Muscle layer of colon (tissue), 2 donors: ENCODE data around the gene ACTN2.

Experiments
- H3K27ac ChIP-seq: one replicate; pipeline ENCODE4 v1.7.0; 2013; ENCODE audit warnings: low read depth, mild to moderate bottlenecking, low read length, moderate library complexity
- H3K27me3 ChIP-seq, 2 donors: one replicate each; pipeline ENCODE4 v1.7.0; 2013; ENCODE audit warnings: low read length in 2 of 2, mild to moderate bottlenecking in 2 of 2; ENCODE audit not compliant: insufficient read depth in 2 of 2, control insufficient read depth in 1 of 2
- H3K36me3 ChIP-seq: one replicate; pipeline ENCODE4 v1.7.0; 2013; ENCODE audit warnings: mild to moderate bottlenecking, low read length; ENCODE audit not compliant: insufficient read depth
- H3K4me1 ChIP-seq: one replicate; pipeline ENCODE4 v1.7.0; 2013; ENCODE audit warnings: mild to moderate bottlenecking, low read length; ENCODE audit not compliant: insufficient read depth
- H3K4me3 ChIP-seq, 2 donors: one replicate each; pipeline ENCODE4 v1.7.0; 2013; ENCODE audit warnings: low read length in 2 of 2, low read depth in 1 of 2, mild to moderate bottlenecking in 1 of 2, moderate library complexity in 1 of 2
- H3K9ac ChIP-seq: one replicate; pipeline ENCODE4 v1.7.0; 2013; ENCODE audit warnings: low read length
- H3K9me3 ChIP-seq: one replicate; pipeline ENCODE4 v1.7.0; 2013; ENCODE audit warnings: mild to moderate bottlenecking, low read length
- donor health status: abdominal sarcoma.
- donor health status: Adenocarcinoma of cecum.

The ACTN2 gene

DNA sequence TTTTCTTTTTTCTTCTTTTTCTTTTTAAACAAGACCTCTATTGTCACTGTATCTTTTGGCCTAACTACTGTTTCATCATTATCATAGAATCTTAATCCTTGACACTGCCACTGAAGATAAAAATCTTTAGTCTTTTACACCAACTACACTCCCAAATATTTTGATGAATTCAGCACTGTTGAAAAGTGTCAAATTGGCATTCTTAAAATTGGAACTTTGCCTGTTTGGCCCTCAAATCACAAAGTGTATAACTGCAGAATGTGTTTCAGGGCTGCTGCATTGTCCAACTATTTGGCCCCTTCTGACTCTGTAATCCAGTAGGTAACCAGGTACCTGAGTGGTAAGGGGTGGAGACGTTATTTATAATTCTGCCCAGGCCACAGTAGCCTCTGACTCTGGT lies 34.3 kb downstream of the ACTN2 start:
- Histone ChIP-seq H3K36me3 (no peaks in the 10 kb centered on the region), H3K27me3 (no peaks in the 10 kb centered on the region), H3K4me3 (no peak overlapping the region), H3K4me1 (peaks cover 7% of the 10 kb centered on the region), H3K9me3 (no peaks in the 10 kb centered on the region), H3K9ac (no peak overlapping the region), H3K27ac (no peak overlapping the region)

DNA sequence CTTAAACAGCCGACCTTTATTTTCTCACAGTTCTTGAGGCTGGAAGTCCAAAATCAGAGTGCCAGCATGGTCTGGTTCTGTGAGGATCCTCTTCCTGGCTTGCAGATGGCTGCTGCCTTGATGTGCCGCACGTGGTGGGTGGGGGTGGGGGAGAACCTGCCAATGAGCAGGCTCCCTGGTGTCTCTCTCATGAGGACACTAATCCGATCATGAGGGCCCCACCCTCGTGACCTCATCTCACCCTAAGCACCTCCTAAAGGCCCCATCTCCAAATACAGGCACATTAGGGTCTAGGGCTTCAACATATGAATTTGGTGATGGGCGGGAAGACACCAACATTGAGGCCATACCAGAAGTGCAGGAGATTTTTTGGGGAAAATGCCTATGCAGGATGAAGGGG lies 37.8 kb downstream of the ACTN2 start:
- H3K27me3 ChIP-seq = no peaks in the 10 kb centered on the region
- no peak overlapping the region for H3K9ac ChIP-seq
- no peak overlapping the region for H3K4me3 ChIP-seq
- no peak overlapping the region for H3K27ac ChIP-seq
- H3K9me3 ChIP-seq = no peaks in the 10 kb centered on the region
- H3K4me1 ChIP-seq = no peaks in the 10 kb centered on the region
- H3K36me3 ChIP-seq = no peaks in the 10 kb centered on the region

DNA sequence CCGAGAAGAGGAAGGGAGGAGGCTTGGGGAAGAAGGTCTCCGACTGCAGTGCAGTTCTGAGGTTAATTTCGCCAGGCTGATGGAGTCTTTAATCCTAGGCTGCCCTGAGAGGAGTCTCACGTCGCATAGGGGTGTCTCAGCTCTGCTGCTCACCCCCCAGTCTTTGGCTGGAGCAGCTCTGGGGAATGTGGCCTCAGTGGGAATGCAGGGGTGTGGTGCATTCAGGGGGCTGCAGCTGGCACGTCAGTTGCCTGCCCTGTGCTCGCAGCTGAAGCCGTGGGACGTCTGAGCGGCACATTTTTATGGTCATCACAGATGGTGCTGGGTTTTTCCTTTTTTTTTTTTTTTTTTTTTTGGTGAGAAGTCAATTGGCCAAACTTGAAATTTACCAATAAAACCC lies 38.2 kb downstream of the ACTN2 start:
- Histone ChIP-seq H3K27me3 (no peaks in the 10 kb centered on the region), H3K4me3 (no peak overlapping the region), H3K4me1 (no peaks in the 10 kb centered on the region), H3K9me3 (no peaks in the 10 kb centered on the region), H3K27ac (no peak overlapping the region), H3K36me3 (no peaks in the 10 kb centered on the region), H3K9ac (no peak overlapping the region)

DNA sequence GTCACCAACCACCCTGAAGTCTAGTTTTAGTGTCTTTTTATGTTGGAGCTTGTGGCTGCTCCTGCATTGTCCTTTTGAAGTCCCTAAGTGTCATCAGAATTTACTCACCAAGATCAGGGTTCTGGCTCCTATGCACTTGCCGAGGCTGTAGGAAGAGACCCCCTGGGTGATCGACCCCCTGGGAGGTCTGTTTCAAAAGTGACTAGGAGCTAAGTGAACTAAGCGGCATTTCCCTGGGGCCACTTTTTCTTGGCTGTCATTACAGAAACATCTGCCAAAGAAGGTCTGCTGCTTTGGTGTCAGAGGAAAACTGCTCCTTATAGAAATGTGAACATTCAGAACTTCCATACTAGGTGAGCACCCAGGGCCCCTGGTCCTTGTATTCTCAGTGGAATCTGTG lies 39.4 kb downstream of the ACTN2 start:
- Histone ChIP-seq H3K4me1 (no peaks in the 10 kb centered on the region), H3K27me3 (no peaks in the 10 kb centered on the region), H3K36me3 (no peaks in the 10 kb centered on the region), H3K4me3 (no peak overlapping the region), H3K27ac (no peak overlapping the region), H3K9ac (no peak overlapping the region), H3K9me3 (no peaks in the 10 kb centered on the region)

DNA sequence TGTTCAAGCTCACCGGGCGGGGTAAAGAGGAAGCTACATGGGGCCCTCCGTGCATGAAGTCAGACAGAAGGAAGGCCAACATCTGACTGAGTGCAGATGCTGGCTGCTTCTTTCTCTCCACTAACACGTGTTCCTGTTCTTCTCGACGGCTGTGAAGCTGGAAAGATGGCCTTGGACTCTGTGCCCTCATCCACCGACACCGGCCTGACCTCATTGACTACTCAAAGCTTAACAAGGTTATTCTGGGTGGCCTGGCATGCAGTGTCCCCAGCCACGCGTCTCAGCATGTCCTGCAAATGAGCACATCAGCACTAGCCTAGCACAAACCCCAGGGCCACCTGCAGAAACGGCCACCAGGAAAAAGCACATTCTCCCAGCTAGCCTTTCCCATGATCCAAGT lies 41.2 kb downstream of the ACTN2 start:
- H3K27me3 ChIP-seq = no peaks in the 10 kb centered on the region
- H3K36me3 ChIP-seq = no peaks in the 10 kb centered on the region
- H3K4me1 ChIP-seq = no peaks in the 10 kb centered on the region
- no peaks in the 10 kb centered on the region for H3K9me3 ChIP-seq
- no peak overlapping the region for H3K9ac ChIP-seq
- no peak overlapping the region for H3K27ac ChIP-seq
- no peak overlapping the region for H3K4me3 ChIP-seq

DNA sequence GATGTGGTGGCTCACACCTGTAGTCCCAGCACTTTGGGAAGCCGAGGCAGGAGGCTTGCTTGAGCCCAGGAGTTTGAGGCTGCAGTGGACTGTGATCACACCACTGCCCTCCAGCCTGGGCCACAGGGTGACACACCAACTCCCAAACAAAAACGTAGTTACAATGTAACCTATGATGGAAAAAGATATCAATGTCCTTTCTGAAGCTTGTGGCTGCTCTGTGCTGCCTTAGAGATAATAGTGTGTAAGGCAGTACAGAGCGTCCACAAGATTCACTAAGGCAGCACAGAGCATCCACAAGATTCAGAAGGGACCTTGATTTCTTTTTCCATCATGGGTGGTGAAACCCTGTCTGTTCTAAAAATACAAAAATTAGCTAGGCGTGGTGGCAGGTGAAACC lies 42.5 kb downstream of the ACTN2 start:
- Histone ChIP-seq H3K9me3 (no peaks in the 10 kb centered on the region), H3K4me3 (no peak overlapping the region)

DNA sequence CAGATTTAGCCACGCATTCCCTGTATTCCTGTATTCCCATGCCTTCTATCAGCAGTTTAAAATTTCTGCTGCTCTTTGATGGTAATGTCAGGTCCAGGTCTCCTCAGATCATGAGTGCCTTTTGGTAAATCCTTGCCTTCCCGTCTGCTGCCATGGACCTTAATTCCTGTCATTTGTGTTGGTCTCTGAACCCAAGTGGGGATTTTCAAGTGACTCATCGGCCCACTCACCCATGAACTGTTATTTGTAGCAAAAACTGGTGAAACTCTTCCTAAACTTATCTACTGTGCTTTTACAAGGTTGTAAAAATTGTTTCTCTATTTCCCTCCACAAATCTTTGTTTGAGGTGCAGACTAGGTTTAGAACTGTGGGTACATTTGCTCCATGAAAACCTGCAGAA lies 47.4 kb downstream of the ACTN2 start:
- H3K9ac ChIP-seq = no peak overlapping the region
- no peak overlapping the region for H3K4me3 ChIP-seq
- H3K4me1 ChIP-seq = no peaks in the 10 kb centered on the region
- no peaks in the 10 kb centered on the region for H3K9me3 ChIP-seq
- no peak overlapping the region for H3K27ac ChIP-seq
- H3K36me3 ChIP-seq = no peaks in the 10 kb centered on the region
- H3K27me3 ChIP-seq = no peaks in the 10 kb centered on the region

More for the DNA sequence above, 42.5 kb downstream of the ACTN2 start:
- no peaks in the 10 kb centered on the region for H3K36me3 ChIP-seq
- no peak overlapping the region for H3K27ac ChIP-seq
- H3K9ac ChIP-seq = no peak overlapping the region
- H3K27me3 ChIP-seq = no peaks in the 10 kb centered on the region
- no peaks in the 10 kb centered on the region for H3K4me1 ChIP-seq

DNA sequence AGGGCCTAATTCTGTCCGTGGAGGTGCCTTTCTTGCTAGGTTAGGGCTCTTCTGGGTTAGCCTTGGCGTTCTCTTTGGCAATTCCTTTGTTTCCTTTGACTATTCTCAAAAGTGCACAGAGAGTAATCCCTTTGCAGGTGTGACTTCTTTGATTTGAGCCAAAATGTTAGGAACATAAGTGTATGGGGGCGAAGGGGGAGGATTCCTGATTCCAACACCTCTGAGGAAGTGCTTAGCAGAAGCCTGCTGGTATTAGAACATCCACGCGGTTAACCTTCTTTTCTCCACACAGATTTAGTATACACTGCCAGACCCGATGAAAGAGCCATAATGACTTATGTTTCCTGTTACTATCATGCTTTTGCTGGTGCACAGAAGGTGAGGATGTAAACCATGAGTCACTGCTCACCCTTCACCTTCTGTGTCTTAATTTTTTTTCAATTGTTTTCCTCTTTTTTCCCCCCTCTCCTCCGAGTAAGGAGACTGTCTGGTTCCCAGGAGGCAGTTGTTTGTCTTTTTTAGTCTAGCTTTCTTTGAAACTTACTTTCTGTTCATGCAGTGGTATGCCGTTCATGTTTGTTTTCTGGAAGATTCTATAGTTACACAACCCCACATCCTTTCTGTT lies 48.0 kb downstream of the ACTN2 start:
- no peaks in the 10 kb centered on the region for H3K27me3 ChIP-seq
- H3K4me3 ChIP-seq = no peak overlapping the region
- no peaks in the 10 kb centered on the region for H3K9me3 ChIP-seq
- no peak overlapping the region for H3K9ac ChIP-seq
- no peak overlapping the region for H3K27ac ChIP-seq
- no peaks in the 10 kb centered on the region for H3K4me1 ChIP-seq
- H3K36me3 ChIP-seq = no peaks in the 10 kb centered on the region

DNA sequence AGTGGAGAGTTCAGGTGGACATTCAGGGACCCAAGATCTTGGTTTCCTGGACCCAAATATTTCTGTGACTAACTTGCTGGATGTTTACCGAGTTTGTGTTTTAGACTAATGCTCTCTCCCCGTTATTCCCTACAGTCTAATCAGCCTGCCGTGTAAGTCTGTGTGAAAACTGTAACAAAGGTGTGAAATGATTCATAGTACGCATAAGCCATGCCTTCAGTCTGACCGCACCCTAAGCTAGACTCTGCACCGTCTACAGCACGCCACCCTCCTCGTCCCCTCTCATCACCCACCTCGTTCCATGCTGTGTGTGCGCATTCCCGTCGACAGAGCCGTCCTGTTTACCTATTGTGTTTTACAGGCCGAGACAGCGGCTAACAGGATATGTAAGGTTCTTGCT lies 50.5 kb downstream of the ACTN2 start:
- no peak overlapping the region for H3K9ac ChIP-seq
- H3K27me3 ChIP-seq = no peaks in the 10 kb centered on the region
- H3K4me1 ChIP-seq = no peaks in the 10 kb centered on the region
- no peaks in the 10 kb centered on the region for H3K9me3 ChIP-seq
- H3K36me3 ChIP-seq = no peaks in the 10 kb centered on the region
- H3K4me3 ChIP-seq = no peak overlapping the region
- no peak overlapping the region for H3K27ac ChIP-seq

DNA sequence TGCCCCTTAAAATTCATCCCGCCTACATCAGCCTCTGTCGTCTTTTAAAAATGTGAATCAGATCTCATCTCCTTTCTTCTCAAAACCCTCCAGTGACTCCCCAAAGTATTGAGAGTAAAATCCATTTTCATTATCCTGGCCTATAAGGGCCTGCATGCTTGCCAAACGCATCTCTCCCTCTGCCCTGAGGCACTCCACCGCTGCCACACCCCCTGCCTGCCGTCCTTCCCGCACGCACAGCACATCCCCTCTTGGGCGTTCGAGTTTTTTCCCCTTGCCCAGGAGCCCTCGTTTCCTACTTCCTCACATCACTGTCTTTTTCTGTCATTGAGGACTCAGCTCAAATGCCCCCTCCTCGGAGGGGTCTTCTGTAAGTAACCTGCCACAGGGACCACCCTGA lies 55.5 kb downstream of the ACTN2 start:
- H3K27ac ChIP-seq = no peak overlapping the region
- H3K27me3 ChIP-seq = no peaks in the 10 kb centered on the region
- no peaks in the 10 kb centered on the region for H3K4me1 ChIP-seq
- H3K4me3 ChIP-seq = no peak overlapping the region
- H3K9ac ChIP-seq = no peak overlapping the region
- H3K36me3 ChIP-seq = no peaks in the 10 kb centered on the region
- H3K9me3 ChIP-seq = no peaks in the 10 kb centered on the region

DNA sequence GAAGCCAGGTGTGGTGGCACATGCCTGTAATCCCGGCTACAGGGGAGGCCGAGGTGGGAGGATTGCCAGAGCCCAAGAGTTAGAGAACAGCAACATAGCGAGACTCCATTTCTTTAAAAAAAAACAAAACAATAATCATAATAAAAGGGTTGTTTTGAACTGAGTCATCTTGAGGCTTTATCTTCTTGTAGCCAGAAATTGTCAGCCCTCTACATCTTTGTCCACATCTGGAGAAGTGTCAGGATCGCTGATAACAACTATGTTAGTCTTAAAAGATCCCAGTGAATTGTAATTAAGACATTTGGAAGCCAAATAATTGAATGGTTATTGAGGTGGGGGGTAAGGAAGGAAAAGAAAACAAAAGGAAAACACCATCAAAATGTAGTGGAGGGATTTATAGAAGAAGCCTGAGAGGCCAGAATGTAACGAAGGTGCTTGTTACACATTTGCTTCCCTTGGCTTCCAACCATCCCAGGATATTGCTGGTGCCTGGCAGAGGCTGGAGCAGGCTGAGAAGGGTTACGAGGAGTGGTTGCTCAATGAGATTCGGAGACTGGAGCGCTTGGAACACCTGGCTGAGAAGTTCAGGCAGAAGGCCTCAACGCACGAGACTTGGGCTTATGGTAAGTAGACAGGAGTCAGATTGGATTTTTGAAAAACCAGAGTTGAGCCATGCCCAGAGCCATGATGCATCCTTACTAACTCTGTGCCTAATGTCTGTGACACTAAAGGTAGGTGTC lies 56.3 kb downstream of the ACTN2 start:
- Histone ChIP-seq H3K27ac (no peak overlapping the region), H3K4me3 (no peak overlapping the region), H3K9ac (no peak overlapping the region), H3K36me3 (no peaks in the 10 kb centered on the region), H3K4me1 (no peaks in the 10 kb centered on the region), H3K9me3 (no peaks in the 10 kb centered on the region), H3K27me3 (no peaks in the 10 kb centered on the region)

DNA sequence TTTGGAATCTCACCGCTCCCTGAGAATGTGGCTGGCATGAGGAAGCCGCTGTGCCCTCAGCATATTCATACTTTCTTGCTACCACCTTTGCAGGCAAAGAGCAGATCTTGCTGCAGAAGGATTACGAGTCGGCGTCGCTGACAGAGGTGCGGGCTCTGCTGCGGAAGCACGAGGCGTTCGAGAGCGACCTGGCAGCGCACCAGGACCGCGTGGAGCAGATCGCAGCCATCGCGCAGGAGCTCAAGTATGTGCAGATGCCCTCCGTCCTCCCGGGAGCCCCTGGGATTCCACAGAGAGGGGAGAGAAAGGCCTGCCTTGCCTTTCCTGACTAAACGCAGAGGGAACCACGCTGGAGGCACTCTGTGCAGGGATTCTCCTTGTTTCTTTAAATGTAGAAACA lies 58.2 kb downstream of the ACTN2 start:
- Histone ChIP-seq H3K4me3 (no peak overlapping the region), H3K4me1 (no peaks in the 10 kb centered on the region), H3K36me3 (no peaks in the 10 kb centered on the region)

More for the DNA sequence above, 58.2 kb downstream of the ACTN2 start:
- Histone ChIP-seq H3K27me3 (no peaks in the 10 kb centered on the region), H3K9ac (no peak overlapping the region), H3K27ac (no peak overlapping the region), H3K9me3 (no peaks in the 10 kb centered on the region)
